NCI-H128 (cell line): ENCODE results near the gene PGM5.

Source experiments
- DNase-seq: peaks from one replicate; lab custom pipeline; 2025; ENCODE audit not compliant: unreplicated experiment; lab: John Stamatoyannopoulos, UW

PGM5 gene

DNA sequence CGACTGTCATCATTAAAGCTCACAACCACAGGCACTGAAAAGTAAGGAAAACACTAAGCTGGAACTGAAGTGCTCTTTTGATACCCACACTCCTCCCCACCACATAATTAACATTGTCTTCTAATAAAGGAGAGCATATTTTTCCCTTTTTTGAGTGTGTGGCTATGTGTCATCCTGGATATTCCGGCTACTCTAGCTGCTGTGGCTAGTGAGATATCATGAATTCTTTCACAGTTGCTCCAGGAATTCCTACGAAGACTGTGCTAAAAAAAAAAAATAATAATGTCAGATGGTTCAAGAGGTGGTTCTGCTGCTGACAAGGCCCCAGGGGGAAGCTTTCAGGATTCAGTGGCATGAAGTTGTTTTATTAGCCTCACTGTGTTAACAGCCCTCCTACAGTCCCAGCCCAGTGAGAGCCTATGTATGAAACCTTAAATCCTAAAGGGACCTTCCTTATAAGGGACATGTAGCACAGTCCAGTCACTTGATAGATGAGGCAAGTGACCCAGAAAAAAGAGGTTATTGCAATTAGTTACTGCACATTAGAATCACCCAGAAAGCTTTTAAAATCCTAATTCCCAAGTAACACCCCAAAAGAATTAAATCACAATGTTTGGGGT, 137.7 kb downstream of the PGM5 start:
- DNase-seq, result no peak

DNA sequence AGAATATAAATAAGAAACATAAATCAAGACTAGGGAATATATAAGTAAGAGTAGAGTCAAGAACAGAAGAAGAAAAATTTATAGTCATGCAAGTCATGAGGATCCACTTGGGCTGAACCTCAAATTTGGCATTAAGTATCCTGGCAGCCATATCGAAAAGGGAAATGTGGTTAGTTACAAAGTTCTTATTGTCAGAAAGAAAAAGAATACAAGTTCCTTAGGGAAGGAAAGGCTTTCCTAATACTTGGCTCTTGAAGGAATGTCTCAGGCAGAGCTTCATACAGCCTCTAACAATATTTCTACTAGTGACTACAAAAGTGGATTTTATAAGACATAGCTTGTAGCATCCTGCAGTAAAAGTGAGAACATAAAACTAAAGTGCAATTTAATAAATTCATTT, 138.8 kb downstream of the PGM5 start:
- DNase-seq, result no peak

DNA sequence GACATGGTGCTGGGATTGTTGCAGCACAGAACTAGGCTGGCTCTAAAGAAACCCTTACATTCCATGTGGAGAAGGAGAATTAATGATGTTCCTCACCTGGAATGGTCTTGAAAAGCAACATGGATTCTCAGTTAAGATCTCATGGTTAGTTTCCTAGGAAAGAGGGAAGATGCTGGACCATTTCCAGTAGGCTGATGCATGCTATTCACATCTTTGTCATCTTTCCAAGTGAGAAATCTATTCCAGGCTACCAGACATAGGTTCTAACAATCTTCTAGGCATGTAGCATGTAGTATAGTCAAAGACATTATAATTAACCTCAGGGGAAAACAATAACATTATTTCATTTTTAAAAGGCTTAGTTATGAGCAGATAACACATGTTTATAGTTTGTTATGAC, 139.9 kb downstream of the PGM5 start:
- no peak for DNase-seq

DNA sequence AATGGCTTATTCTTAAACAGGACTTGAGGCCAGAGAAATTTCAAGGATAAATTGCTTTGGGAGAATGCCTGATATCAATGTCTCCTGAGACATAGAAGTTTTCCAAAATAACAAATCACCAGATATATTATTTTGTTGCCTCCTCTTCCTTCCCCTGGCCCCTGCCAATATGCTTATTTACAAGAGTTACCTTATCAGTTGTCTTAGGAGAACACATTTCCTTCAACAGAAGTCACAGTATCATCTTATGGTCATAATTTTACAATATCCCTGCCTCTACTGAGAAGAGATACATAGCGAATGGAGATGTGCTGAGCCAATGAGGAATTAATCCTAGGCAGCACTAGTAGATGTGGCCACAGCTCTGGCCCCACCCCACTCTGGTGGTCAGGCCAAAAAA, 141.2 kb downstream of the PGM5 start:
- DNase-seq, result no peak

DNA sequence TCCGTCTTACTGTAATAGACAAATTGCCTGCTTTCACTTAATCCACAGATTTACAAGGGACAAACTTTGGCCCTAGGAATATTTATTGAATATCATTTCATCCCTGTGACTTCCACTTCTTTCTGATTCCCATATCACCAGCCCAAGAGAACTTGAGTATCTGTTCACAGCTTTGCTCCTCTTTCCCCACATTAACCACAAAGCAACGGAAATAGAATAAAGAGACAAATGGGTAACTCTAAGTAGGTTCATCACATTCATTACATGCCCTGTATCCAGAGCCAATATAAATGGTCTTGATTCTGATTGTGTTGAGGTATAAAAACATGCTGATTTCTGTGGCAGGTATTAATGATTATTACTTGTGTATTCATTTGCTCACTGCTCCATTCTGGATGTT, 142.4 kb downstream of the PGM5 start:
- DNase-seq, result no peak

DNA sequence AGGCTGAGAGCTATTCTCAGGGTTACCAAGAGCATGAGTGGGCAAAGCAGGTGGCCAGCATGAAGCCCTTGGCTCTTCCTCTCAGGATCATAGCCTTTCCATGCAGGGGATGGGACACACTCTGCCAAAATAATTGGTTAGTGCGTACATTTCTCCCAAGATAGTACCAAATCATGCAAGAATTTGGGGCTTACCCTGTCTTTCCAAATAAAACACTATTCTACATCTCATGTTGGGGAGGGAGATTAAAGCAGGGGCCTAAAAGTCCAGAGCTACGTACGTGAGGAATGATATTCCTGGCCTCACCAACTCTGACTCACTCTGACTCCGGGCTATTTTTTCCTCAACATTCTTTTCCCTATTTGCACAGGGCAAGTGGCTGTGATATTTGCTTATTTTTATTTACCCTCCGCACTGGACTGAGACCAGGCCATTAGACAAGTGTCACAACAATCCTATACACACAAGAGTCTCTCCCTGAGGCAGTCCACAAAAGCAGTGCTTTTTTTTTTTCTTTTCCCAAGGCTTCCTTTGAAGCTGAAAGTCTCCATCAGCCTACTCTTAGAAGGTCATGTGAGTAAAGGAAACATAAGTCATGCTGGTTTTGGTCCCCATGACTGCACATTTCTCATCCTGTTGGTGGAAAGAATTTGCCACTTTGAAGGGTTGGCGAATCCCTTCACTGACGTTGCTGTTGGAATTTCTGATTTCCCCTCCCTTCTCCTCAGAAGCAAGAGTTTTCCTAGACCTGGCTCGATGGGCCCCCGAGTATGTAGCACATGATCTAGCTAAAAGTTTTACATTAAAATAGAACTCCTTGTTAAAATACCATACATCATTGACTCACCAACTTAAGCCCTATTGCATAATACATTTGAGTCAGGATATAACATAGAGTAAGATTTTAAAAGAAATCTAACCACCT, 144.3 kb downstream of the PGM5 start:
- no peak for DNase-seq

DNA sequence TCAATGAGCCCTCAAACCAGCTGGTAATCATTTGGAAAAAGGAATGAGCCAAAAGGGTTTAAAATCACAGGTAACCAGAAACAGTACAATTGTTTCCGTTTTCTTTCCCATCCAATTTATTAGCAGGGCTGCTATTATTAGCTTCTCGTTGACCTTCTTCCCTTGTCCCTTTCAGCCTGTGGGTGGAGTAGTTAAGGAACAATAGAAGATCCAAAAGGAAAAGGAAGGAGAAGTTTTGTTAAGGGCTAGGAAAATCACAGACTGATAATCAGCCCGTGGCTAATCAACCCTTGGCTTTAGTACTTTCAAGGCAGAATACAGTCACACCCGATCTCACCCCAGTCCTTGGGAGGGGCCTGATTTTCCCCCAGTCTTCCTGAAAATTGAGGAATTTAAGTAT, 145.9 kb downstream of the PGM5 start:
- no peak for DNase-seq

DNA sequence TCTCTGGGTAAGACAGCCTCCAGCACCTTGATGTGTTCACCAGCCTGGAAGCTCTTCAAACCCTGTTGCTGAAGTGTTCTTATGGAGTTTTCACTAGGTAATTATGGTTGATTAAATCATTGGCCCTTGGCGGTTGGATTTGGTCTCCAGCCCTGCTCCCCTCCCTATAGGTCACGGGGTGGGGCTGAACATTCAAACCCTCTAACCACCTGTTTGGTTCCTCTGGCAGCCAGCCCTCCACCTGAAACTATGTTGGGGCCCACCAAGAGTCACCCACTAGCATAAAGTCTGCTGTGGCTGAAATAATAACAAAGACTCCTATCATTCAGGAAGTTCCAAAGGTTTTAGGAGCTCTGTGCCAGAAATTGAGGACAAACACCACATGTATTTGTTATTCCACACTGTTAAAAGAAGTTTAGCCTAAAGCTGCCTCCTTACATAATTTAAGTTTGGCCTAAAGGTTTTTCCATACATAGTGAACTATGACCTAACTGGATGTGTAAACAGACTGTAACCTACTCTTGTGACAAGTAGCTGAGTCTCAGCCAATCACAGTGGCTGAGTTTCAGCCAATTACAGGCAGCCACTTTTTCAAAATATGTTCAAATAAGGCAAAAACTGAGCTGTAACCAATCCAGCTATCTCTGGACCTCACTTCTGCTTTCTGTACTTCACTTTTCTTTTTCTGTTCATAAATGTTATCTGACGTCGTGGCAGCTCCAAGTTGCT, 149.4 kb downstream of the PGM5 start:
- DNase-seq, result no peak

DNA sequence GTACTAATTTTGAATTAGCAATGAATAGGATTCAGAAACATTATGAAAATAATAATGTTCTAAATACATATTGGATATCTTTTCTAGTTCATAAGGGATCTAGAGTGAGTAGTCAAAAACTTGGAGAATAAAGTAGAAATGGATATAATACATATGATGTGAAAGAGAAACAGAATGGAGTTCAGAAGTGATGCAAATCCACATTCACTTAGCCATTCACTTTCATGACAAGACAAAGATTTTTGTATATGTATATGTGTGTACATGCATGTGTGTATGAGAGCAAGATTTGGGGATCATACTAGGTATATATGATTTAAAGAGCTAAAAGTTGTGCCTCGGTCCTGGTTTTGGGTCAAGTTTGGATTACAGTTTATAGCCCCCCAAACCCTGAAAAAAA, 150.1 kb downstream of the PGM5 start:
- no peak for DNase-seq

DNA sequence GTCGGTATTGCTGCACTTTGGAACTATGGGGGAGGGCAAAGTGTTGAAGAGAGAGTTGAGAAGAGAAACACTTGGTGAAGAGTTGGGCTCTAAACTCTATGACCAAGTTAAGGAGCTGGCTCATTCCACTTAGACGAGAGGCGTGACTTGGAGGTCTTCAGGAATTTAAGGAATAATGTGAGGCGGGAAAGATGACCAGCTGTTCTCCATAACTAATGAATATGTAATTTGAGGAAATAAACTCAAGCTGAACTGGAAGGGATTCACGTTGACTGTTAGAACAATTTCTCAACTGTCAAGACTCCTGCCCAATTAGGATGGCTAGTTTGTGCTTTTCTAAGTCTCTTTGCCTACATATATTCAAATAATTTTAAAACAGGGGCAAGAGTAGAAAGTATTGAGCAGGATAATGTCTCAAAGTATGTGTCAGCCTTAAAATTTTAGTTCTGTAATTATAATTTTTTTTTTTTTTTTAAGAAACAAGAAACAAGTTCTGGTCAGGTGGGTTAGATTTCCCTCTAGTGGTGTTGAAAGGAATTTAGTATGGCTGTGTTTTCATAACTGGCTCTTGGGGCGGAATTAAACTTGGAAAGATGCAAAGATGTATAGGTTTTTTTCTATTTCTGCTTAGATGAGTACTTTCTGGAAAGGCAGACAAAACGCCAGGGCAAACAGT, 150.9 kb downstream of the PGM5 start:
- DNase-seq, result no peak

DNA sequence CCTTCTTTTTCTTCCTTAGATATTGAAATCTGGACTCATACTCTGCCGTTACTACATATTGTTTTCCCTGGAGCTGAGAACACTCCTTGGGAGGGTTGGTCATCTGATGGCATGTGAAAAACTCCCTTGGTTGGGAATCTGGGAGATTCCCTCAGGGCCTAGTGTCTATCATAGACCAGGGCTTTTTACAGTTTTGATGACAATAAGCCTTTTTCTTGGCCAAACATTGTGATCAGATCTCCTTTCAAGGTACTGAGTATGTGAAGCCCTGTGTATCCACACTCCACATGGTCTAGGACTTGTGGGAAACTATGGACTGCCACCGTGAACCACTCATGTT, 151.4 kb downstream of the PGM5 start:
- no peak for DNase-seq

DNA sequence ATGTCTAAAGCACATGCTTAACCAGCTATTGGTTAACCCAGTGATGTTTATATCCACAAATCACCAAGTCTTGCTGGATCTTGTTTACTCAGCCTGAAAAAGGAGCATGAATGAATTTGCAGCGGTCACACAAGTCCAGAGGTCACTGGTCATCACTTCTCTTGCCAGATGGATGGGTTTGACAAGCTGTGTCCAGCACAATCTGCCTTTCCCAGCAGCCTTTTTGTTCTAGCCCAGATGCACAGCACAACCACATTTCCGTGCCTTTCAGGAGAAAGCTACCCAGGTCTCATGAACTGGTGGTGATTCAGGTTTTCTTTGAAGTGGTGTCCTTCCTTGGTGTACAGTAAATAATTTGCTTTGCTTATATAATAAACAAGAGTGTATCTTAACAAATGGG, 152.1 kb downstream of the PGM5 start:
- DNase-seq, result no peak

DNA sequence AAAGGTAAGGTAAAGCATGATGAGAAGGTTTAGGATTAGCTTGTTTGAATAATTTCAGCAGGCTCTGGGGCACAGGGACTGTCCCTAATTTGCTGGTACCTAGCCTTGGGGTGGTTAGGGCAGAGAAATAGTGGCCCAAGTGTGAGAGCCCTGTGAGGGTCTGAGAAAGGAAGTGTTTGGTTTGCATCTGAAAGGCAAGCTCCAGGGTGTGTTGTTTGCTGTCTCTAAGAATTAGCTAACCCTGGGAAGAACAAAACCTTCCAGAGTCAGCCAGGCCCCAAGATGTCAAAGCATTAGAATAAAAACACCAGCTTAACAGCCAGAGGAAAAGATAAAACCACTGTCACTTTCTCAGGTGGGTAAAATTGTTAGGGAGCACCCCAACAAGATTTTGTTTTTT, 153.3 kb downstream of the PGM5 start:
- DNase-seq, result no peak

DNA sequence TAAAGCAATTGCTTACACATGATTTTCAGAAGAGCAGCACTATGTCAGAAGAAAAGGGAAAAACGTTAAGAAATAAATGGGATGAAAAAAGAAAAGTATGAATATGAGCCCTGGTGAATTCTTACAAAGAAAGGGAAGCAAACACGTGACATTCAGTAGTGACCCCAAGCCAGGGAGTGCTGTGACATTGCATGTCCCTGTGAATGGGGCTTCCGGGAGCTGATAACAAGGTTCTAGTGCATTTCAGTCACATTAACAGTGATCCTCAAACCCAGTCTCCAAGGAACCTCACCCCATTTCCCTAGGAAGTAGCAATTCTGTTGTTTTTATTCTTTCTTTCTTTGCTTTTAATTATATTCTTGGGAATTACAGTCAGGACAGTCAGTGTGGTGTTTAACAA, 157.0 kb downstream of the PGM5 start:
- DNase-seq, result no peak

DNA sequence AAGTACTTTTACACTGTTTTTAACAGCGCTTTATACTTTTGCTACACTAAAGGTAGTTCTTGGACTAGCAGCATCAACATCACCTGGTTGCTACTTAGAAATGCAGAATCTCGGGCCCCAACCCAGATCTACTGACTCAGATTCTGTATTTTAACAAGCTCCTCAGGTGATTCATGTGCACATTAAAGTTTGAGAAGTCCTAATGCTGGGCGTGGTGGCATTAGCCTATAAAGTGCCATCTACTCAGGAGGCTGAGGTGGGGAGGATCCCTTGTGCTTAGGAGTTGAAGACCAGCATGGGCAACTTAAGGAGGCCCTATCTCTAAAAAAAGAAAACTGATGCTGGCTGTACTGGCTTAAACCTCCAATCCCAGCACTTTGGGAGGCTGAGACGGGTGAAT, 157.6 kb downstream of the PGM5 start:
- no peak for DNase-seq

DNA sequence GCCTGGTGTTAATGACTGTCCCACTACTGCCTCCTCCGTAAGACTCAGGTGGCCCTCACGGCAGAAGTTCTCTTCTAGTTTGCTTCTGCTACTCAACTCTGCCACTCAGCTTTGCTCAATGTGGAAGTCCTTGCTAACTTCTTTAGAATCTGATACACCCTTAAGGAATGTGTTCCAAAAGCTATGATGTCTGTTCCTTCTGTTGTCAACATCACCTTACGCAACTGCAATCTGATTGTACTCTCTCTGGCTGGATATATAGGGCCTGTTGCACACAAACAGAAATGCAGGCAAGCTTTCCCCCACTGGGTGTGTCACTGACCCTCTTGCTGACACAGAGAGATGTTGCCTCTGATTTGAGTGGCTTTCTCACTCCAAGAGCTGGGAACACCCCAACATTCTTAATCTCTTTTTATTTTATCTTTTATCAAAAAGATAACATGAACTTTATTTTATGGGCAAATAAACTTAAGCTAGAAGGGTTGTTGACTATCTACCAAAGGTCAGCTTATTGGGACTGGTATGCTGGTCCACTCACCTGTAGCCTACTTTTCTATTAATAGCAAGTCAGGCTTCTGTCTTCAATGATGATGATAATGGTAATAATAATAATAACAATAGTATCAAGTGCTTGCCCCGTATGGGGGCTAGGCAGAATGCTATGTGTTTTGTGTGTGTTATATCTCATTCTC, 159.1 kb downstream of the PGM5 start:
- no peak for DNase-seq

DNA sequence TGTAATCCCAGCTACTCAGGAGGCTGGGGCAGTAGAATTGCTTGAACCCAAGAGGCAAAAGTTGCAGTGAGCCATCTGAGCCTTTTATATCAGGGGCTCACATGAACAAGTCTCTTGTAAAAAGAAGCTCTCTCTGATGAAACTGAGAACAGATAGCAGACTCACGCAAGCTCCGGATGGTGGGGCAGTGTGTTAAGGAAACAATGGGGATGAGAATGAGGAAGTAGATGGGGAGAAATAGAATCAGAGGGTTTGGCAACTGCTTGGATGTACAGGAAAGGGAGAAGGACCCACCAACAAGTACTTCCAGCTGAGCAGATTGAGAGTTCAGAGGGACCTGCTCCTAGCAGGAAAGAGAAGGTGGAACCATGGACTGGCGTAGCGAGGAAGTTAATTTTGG, 165.7 kb downstream of the PGM5 start:
- no peak for DNase-seq

DNA sequence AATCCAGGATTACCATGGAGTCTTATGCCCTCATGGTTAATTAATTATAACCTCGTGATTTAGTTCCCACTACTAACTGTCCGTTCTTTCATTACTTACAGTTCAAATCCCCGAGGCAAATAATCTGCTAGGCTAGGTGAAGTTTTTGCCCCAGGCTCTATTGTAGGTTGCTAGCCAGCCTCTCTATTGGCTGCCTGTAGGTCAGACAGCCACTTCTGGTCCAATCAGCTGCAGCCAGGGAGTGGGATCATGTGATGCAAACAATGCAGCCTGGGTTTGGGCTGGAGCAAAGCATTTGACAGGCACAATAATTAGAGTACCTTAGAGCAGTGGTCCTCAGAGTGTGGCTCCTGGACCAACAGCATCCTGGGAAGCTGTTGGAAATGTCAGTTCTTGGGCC, 166.5 kb downstream of the PGM5 start:
- DNase-seq, result no peak

DNA sequence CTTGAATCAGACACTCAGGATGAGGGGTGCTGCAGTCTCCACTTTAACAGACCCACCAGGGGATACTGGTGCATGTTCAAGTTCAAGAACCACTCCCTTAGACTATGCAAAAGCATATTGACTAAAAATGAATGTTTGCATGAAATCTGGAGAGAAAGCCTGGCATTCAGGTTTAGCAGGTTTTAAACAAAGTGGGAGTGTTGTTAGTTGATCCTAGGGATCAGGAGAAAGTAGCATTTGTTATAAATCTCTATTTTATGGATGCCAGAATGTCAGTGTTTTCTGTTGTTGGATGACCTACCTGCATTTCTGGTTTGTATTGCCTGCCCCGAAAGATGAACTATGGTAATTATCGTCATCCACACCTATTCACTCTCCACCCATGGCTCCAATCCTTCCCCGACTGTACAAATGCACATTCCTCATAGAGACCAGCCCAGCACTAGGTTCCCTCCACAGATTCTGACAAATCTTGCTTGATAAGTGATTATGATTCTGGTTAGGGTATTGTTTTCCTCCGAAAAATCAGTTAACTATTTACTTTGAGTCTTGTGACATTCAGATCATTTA, 167.0 kb downstream of the PGM5 start:
- DNase-seq, result no peak

DNA sequence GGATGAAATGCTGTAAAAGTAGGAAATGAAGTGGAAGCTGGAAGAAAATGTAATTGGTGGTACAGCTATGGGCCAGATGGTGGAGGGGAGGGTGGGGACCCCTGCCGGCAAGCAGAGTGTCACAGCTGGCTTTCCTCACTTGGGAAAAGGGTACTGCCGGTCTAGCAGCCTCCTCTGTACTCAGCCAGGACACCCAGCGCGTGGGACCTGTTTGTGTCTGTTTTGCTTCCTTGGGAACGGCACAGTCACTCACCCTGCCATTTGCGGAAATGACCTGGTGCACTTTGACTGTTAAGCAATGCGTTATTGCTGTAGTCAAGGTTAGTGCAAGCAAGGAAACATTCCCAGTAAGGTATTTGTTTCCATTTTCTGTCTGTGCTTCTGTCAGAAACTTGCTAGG, 174.2 kb downstream of the PGM5 start:
- DNase-seq, result no peak

DNA sequence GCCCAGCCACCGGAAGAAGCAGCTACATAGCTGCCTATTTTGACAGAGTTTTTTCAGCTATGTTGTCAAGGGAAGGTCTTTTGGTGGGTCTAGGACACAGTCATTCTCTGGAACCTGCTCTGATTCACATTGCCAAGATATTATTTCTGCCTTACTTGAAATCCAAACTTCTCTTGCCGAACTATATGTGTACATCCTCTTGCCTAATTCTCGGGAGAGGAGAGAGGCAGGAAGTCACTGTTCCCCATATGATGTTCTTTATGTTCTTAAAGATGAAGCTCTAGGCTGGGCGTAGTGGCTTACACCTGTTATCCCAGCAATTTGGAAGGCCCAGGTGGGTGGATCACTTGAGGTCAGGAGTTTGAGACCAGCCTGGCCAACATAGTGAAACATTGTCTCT, 175.7 kb downstream of the PGM5 start:
- DNase-seq, result no peak
